NCI-H1694 (cell line): ENCODE measurements around the gene PTBP2.
"Not testable (repeated sequence)": the region's sequence is repeated elsewhere in the genome, so short reads cannot be mapped to it uniquely, and the experiment has no call there.

Experiments
- DNase-seq: peaks from one replicate; lab custom pipeline; 2025; lab: John Stamatoyannopoulos, UW

The PTBP2 gene

DNA sequence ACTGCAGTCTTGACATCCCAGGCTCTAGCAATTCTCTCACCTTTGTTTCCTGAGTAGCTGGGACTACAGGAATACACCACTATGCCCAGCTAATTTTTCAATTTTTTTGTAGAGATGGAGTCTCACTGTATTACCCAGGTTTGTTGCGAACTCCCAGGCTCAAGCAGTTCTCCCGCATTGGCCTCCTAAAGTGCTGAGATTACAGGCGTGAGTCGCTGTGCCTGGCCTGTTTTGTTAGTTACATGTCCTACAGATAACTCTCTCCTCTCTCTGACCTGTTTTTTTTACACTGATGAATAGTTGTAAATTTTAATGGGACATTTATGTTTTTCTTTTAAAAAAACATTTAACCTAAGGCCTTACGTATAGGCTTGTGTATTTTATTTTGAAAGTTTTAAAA, 19.8 kb downstream of the PTBP2 start:
- DNase-seq = no peak

GRCh38 chr1:96746440-96747420, 25.1 kb downstream of the PTBP2 start:
- DNase-seq = no peak

GRCh38 chr1:96747565-96747964, 26.0 kb downstream of the PTBP2 start:
- no peak for DNase-seq

DNA sequence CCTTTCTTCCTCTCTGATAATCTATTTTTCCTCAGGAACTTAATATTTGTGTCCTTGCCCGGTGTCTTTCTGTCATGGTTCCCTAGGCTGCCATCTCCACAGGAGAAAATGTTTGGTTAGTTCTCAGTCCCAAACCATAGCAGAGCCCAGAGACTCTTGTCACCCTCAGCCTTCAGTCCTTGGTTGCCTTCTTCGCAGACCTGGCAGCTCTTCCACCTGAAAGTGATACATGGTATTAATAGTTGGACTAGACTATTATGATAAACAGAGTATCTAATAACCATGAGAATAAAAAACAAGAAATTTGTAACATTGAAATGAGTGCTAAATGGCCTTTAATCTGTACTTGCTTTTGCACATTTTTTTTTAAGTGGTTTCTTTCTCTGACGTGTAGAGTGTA, 26.5 kb downstream of the PTBP2 start:
- DNase-seq = no peak

GRCh38 chr1:96749618-96750017, 28.0 kb downstream of the PTBP2 start:
- DNase-seq = no peak

GRCh38 chr1:96752394-96752793, 30.8 kb downstream of the PTBP2 start:
- no peak for DNase-seq

GRCh38 chr1:96756789-96757188, 35.2 kb downstream of the PTBP2 start:
- DNase-seq = peak; percentile 5

DNA sequence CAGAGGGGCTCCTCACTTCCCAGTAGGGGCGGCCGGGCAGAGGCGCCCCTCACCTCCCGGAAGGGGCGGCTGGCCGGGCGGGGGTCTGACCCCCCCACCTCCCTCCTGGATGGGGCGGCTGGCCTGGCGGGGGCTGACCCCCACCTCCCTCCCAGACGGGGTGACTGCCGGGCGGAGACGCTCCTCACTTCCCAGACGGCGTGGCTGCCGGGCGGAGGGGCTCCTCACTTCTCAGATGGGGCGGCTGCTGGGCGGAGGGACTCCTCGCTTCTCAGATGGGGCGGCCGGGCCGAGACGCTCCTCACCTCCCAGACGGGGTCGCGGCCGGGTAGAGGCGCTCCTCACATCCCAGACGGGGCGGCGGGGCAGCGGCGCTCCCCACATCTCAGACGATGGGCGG, 41.0 kb downstream of the PTBP2 start:
- DNase-seq = not testable (repeated sequence)

DNA sequence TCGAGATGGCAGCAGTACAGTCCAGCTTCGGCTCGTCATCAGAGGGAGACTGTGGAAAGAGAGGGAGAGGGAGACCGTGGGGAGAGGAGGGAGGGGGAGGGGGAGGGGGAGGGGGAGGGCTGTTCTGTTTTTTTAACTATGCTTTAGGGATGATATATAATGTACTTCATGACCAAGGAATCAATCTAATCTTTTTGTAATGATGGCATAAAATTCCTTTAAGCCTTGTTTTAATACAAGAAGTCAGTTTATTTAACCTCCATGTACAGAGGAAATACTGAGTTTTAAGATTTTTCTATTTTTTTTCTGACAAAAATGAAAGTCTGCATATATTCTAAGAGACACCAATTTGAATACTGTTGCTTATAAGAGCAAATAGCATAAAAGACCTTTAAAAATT, 41.9 kb downstream of the PTBP2 start:
- no peak for DNase-seq

GRCh38 chr1:96764469-96764868, 42.9 kb downstream of the PTBP2 start:
- DNase-seq = no peak

GRCh38 chr1:96771847-96772246, 50.3 kb downstream of the PTBP2 start:
- DNase-seq = no peak

- no peak for DNase-seq
Measured at GRCh38 chr1:96772349-96772748, 50.8 kb downstream of the PTBP2 start.

DNA sequence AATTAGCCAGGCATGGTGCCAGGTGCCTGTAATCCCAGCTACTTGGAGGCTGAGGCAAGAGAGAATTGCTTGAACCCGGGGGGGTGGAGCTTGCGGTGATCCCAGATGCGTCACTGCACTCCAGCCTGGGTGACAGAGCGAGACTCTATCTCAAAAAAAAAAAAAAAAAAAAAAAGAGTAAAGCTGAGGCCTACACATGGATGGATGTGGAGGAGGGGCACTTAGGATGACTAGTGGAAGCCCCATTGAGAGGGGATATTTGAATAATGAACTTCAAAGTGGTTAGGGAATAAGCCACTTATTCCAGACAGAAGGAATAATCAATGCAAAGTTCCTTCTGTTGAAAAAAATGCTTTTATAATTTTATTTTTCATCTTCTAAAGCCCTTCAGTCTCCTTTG, 51.4 kb downstream of the PTBP2 start:
- no peak for DNase-seq

GRCh38 chr1:96782206-96782605, 60.6 kb downstream of the PTBP2 start:
- no peak for DNase-seq

DNA sequence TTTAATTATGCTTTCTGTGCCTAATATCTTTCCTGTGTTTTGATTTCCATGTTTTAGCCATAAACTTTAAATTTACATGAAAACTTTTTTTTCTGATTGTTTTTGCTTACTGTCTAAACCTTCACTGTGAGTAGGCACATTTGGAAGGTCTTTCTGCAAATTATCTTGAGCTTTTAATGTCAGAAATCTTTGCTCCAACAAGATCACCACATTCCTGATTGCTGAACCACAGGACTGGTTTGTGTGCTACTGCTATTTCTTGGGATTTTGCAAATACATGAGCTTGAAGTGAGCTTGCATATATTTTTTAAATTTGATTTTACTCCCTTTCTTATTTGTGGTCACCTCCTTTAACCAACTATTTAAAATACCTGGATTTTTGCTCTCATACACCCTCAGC, 61.3 kb downstream of the PTBP2 start:
- DNase-seq = no peak

DNA sequence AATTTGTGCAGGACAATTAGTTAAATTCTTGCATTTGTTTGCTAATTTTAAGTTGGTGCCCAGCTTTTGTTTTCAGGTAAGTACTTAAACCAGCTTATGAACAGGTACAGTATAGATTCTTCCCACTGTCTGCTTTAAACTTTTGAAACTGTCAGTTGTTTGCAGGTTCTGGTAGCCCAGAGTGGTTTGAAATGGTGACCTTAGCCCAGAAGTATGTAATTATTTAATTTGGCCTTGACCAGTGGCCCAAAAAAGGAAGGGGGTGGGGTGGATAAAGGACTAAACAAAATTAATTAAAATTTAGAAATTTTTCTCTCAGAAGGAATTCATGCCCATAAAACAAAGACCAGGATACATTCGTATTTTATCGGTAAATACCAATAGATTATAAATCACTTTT, 69.0 kb downstream of the PTBP2 start:
- DNase-seq = no peak

DNA sequence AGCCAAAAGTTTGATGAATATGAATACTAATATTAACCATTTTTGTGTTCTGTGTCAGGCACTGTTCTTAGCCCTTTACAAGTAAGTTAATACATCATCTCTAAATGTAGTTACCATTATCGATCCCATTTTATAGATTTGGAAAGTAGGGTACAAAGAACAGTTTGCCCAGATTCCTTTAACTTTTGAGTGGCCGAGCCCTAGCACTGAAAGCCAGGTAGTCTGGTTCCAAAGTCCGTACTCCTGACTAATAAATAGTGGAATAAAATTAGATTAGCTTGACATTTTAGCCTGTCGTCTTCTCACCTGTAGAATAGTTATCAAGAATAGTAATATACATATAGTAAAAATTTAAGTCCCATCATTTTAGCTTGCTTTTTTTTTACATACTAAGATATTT, 70.6 kb downstream of the PTBP2 start:
- DNase-seq = no peak

DNA sequence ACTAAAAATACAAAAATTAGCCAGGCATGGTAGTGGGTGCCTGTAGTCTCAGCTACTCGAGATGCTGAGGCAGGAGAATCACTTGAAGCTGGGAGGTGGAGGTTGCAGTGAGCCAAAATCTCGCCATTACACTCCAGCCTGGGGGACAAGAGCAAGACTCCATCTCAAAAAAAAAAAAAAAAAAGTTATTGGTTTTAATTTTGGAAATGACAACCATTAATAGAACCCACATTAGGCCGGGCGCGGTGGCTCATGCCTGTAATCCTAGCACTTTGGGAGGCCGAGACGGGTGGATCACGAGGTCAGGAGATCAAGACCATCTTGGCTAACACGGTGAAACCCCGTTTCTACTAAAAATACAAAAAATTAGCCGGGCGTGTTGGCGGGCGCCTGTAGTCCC, 80.1 kb downstream of the PTBP2 start:
- DNase-seq = not testable (repeated sequence)

GRCh38 chr1:96804648-96805047, 83.1 kb downstream of the PTBP2 start:
- DNase-seq = no peak

DNA sequence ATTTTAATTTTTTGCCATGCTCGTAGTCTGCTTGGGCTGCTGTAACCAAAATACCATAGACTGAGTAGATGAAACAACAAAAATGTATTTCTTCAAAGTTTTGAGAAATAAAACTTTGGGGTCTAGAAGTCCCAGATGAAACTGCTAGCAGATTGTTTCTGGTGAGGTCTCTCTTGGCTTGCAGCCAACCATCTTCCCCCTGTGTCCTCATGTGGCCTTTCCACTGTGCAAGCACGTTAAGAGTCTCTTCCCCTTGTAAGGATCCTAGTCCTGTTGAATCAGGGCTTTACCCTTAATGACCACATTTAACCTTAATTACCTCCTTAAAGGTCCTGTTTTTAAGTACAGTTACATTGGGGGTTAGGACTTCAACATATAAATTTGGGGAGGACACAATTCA, 86.6 kb downstream of the PTBP2 start:
- no peak for DNase-seq

GRCh38 chr1:96815914-96816313, 94.3 kb downstream of the PTBP2 start:
- no peak for DNase-seq

DNA sequence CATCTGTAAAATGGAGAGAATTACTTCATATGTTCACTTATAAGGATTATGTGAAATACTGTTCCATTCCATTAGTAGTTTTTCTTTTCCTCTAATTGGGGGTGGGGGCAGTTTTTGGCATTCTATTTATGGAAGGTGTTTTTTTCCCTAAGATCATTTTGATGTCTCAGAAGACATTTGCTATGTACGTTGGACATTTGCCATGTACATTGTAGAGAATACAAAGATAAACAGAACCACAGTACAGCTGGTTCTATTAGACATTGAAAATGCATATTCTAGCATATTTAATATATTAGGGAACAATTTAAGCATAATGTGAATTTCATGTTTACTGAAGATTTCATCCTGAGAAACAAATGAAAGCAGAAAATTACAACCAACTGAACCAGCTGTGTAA, 98.5 kb downstream of the PTBP2 start:
- no peak for DNase-seq

DNA sequence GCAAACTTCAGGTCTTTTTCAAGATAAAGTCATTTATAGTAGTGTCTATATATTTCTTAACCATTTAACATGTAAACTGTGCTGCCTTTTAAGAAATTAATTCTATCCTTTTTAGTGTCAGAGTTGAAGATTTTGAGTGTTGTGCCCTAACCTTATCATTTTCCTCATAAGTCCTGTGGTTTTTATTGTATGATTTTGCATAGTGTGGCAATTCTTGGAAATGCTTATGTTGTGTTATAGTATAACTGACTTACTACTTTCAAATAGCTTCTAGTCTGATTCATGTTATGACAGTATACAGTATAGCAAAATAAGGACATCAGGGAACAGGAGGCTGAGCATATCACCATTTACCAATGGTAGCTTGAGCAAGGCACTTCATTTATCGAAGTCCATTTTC, 99.1 kb downstream of the PTBP2 start:
- DNase-seq = no peak

GRCh38 chr1:96825231-96825630, 103.6 kb downstream of the PTBP2 start:
- DNase-seq = no peak
